ENCODE measurements around the gene APBB1IP.
A peak's percentile ranks its signal among the peaks of the same experiment; 100 is the strongest.
"Not testable (repeated sequence)": the region's sequence is repeated elsewhere in the genome, so short reads cannot be mapped to it uniquely, and the experiment has no call there.

The APBB1IP gene

GRCh38 chr10:26479766-26480492 is 41.8 kb downstream of the APBB1IP start:
- DNase-seq = peak; percentile 69

- DNase-seq = no peak
Observed at GRCh38 chr10:26481315-26481692, 43.2 kb downstream of the APBB1IP start.

- DNase-seq = peak; percentile 73
Observed at GRCh38 chr10:26481914-26482550, 43.9 kb downstream of the APBB1IP start.

GRCh38 chr10:26483554-26483953 is 45.4 kb downstream of the APBB1IP start:
- DNase-seq = no peak

GRCh38 chr10:26485150-26485941 is 47.2 kb downstream of the APBB1IP start:
- DNase-seq = no peak

GRCh38 chr10:26486304-26486703 is 48.2 kb downstream of the APBB1IP start:
- DNase-seq = no peak

- peak; percentile 75 for DNase-seq
Observed at GRCh38 chr10:26486990-26487850, 49.1 kb downstream of the APBB1IP start.

GRCh38 chr10:26488344-26488743 is 50.2 kb downstream of the APBB1IP start:
- no peak for DNase-seq

- DNase-seq = no peak
Observed at GRCh38 chr10:26489081-26489480, 50.9 kb downstream of the APBB1IP start.

GRCh38 chr10:26490367-26490766 is 52.2 kb downstream of the APBB1IP start:
- not testable (repeated sequence) for DNase-seq

- no peak for DNase-seq
Observed at GRCh38 chr10:26491276-26491675, 53.1 kb downstream of the APBB1IP start.

GRCh38 chr10:26491934-26492333 is 53.8 kb downstream of the APBB1IP start:
- DNase-seq = no peak

GRCh38 chr10:26492725-26493124 is 54.6 kb downstream of the APBB1IP start:
- DNase-seq = not testable (repeated sequence)

GRCh38 chr10:26494018-26494417 is 55.9 kb downstream of the APBB1IP start:
- no peak for DNase-seq

GRCh38 chr10:26499426-26499825 is 61.3 kb downstream of the APBB1IP start:
- no peak for DNase-seq

GRCh38 chr10:26502986-26503385 is 64.8 kb downstream of the APBB1IP start:
- DNase-seq = no peak

GRCh38 chr10:26503911-26504310 is 65.8 kb downstream of the APBB1IP start:
- DNase-seq = peak; percentile 42

- not testable (repeated sequence) for DNase-seq
Observed at GRCh38 chr10:26504429-26504828, 66.3 kb downstream of the APBB1IP start.

- no peak for DNase-seq
Observed at GRCh38 chr10:26505491-26505890, 67.3 kb downstream of the APBB1IP start.

- no peak for DNase-seq
Observed at GRCh38 chr10:26506736-26507135, 68.6 kb downstream of the APBB1IP start.

- no peak for DNase-seq
Observed at GRCh38 chr10:26507441-26507840, 69.3 kb downstream of the APBB1IP start.

- DNase-seq = no peak
Observed at GRCh38 chr10:26508016-26508415, 69.9 kb downstream of the APBB1IP start.

- no peak for DNase-seq
Observed at GRCh38 chr10:26509307-26509706, 71.2 kb downstream of the APBB1IP start.

Measured in CD4-positive, alpha-beta T cell treated with Interleukin-10 for 1 hour (primary cell).